SK-N-SH (cell line): ENCODE results near the gene CCDC179. TPM values are rescaled to one million over a fixed set of nuclear protein-coding genes. Genes with fewer than 3 reads are reported as not detected.
A peak's percentile ranks its signal among the peaks of the same experiment; 100 is the strongest.

Experiments
- CTCF ChIA-PET: fragments of 300-600, 350-600 bp; formaldehyde crosslinking; extraction: SDS; loops from one replicate; lab custom pipeline; 2021; lab: Yijun Ruan, JAX
- POLR2A ChIA-PET: fragments of 350-600 bp; sonication (Branson Sonifier 250); formaldehyde crosslinking; extraction: SDS; loops from one replicate; lab custom pipeline; 2020; ENCODE audit warnings: antibody characterized with exemption, inconsistent platforms; lab: Yijun Ruan, JAX
- DNase-seq: peaks from one replicate; pipeline ENCODE4 v3.0.0; 2012
- H2AFZ ChIP-seq: fragments of 200-600 bp; sonication (generic); 2 replicates; pipeline ENCODE4 v1.8.1; 2016; ENCODE audit warnings: antibody characterized with exemption, mild to moderate bottlenecking, low read depth
- H3F3A ChIP-seq: fragments of 200-600 bp; sonication (generic); replicated peaks from 2 replicates; pipeline ENCODE3; 2016; ENCODE audit warnings: antibody characterized with exemption, mild to moderate bottlenecking; ENCODE audit not compliant: insufficient read depth
- H3K27ac ChIP-seq, 2 experiments: fragments of 200-500 bp in 1 of 2; fragments of 200-600 bp in 1 of 2; sonication (Bioruptor generic) in 1 of 2; sonication (generic), shearing (Covaris generic) in 1 of 2; 2 replicates each; pipeline versions ENCODE4 v1.5.1 to v1.6.1; 2014 to 2016; ENCODE audit warnings: low read depth in 2 of 2, inconsistent platforms in 1 of 2, low read length in 1 of 2, mild to moderate bottlenecking in 1 of 2, mixed read lengths in 1 of 2
- H3K27me3 ChIP-seq: fragments of 200-600 bp; sonication (generic), shearing (Covaris generic); 2 replicates; pipeline ENCODE4 v1.6.1; 2016; ENCODE audit warnings: mixed run types; ENCODE audit not compliant: insufficient read depth
- H3K36me3 ChIP-seq, 2 experiments: fragments of 200-500 bp in 1 of 2; fragments of 200-600 bp in 1 of 2; sonication (Bioruptor generic) in 1 of 2; sonication (generic) in 1 of 2; replicated peaks in 1 of 2; 2 replicates each; pipeline versions ENCODE3 to v1.5.1; 2014 to 2016; ENCODE audit warnings: low read length in 1 of 2, mild to moderate bottlenecking in 1 of 2; ENCODE audit not compliant: insufficient read depth in 2 of 2, control insufficient read depth in 1 of 2
- H3K4me1 ChIP-seq, 2 experiments: fragments of 200-500 bp in 1 of 2; fragments of 200-600 bp in 1 of 2; sonication (Bioruptor generic) in 1 of 2; sonication (generic), shearing (Covaris generic) in 1 of 2; 2 replicates each; pipeline versions ENCODE4 v1.5.1 to v1.6.1; 2014 to 2016; ENCODE audit warnings: low read depth in 1 of 2, low read length in 1 of 2, mixed run types in 1 of 2; ENCODE audit not compliant: insufficient read depth in 2 of 2, control insufficient read depth in 1 of 2
- H3K4me2 ChIP-seq: fragments of 200-600 bp; sonication (generic), shearing (Covaris generic); 2 replicates; pipeline ENCODE4 v1.6.1; 2017; ENCODE audit warnings: mixed run types
- H3K4me3 ChIP-seq, 2 experiments: fragments of 200-500 bp in 1 of 2; fragments of 200-600 bp in 1 of 2; sonication (Bioruptor generic) in 1 of 2; sonication (generic), shearing (Covaris generic) in 1 of 2; 2 replicates each; pipeline versions ENCODE4 v1.5.1 to v1.8.1; 2014 to 2016; ENCODE audit warnings: low read depth in 2 of 2, inconsistent platforms in 1 of 2, low read length in 1 of 2, mild to moderate bottlenecking in 1 of 2, mixed read lengths in 1 of 2, moderate library complexity in 1 of 2
- H3K79me2 ChIP-seq: fragments of 200-600 bp; sonication (generic); 2 replicates; pipeline ENCODE4 v1.8.1; 2017; ENCODE audit warnings: mild to moderate bottlenecking; ENCODE audit not compliant: insufficient read depth
- H3K9ac ChIP-seq: fragments of 200-600 bp; sonication (generic); 2 replicates; pipeline ENCODE4 v1.6.1; 2017; ENCODE audit warnings: mixed run types
- H3K9me2 ChIP-seq: fragments of 200-600 bp; sonication (generic); 2 replicates; pipeline ENCODE4 v1.6.1; 2017; ENCODE audit warnings: mixed run types
- H3K9me3 ChIP-seq: fragments of 200-600 bp; sonication (generic); 2 replicates; pipeline ENCODE4 v1.6.1; 2017; ENCODE audit warnings: mixed run types, mild to moderate bottlenecking, moderate library complexity
- H4K20me1 ChIP-seq: fragments of 200-600 bp; sonication (generic); 2 replicates; pipeline ENCODE4 v1.6.1; 2017; ENCODE audit warnings: mild to moderate bottlenecking, mixed run types; ENCODE audit not compliant: insufficient read depth
- EP300 ChIP-seq, 2 experiments: IDR thresholded peaks; 2 replicates each; pipeline versions ENCODE4 v1.4.0 to v1.6.1; 2012; ENCODE audit warnings: borderline replicate concordance in 1 of 2, low read depth in 1 of 2, low read length in 1 of 2
- EZH2phosphoT487 ChIP-seq: fragments of 200-600 bp; sonication (generic); IDR thresholded peaks from 2 replicates; pipeline ENCODE4 v1.6.1; 2017; ENCODE audit warnings: low read depth, mixed run types, mild to moderate bottlenecking, antibody characterized with exemption, moderate library complexity, borderline replicate concordance
- FOSL2 ChIP-seq: IDR thresholded peaks from 2 replicates; pipeline ENCODE4 v1.4.0; 2012; ENCODE audit warnings: low read depth, mild to moderate bottlenecking, moderate library complexity, borderline replicate concordance
- FOXM1 ChIP-seq: IDR thresholded peaks from 2 replicates; pipeline ENCODE4 v1.4.0; 2012; ENCODE audit warnings: low read depth, mild to moderate bottlenecking
- GABPA ChIP-seq: IDR thresholded peaks from 2 replicates; pipeline ENCODE4 v1.4.0; 2012; ENCODE audit warnings: low read depth, mild to moderate bottlenecking
- JUND ChIP-seq: IDR thresholded peaks from 2 replicates; pipeline ENCODE4 v1.4.0; 2012
- MEF2A ChIP-seq: IDR thresholded peaks from 2 replicates; pipeline ENCODE4 v1.4.0; 2012; ENCODE audit warnings: low read depth, borderline replicate concordance
- NFIC ChIP-seq: IDR thresholded peaks from 2 replicates; pipeline ENCODE4 v1.4.0; 2012; ENCODE audit warnings: borderline replicate concordance
- NRF1 ChIP-seq: IDR thresholded peaks from 2 replicates; pipeline ENCODE4 v1.6.1; 2012; ENCODE audit warnings: low read depth, mild to moderate bottlenecking, low read length
- SIN3A ChIP-seq: IDR thresholded peaks from 2 replicates; pipeline ENCODE4 v1.6.1; 2012; ENCODE audit warnings: low read depth, mild to moderate bottlenecking, low read length, moderate library complexity, borderline replicate concordance
- SMC3 ChIP-seq: IDR thresholded peaks from 2 replicates; pipeline ENCODE4 v1.6.1; 2012; ENCODE audit warnings: low read depth, low read length, improper control_type of control experiment
- TAF1 ChIP-seq: IDR thresholded peaks from 2 replicates; pipeline ENCODE4 v1.6.1; 2012; ENCODE audit warnings: low read depth, mild to moderate bottlenecking, low read length, moderate library complexity, borderline replicate concordance
- TEAD4 ChIP-seq: IDR thresholded peaks from 2 replicates; pipeline ENCODE4 v1.4.0; 2012; ENCODE audit warnings: mild to moderate bottlenecking, borderline replicate concordance; ENCODE audit not compliant: insufficient read depth
- WGBS: methylation state at CpG from one replicate; pipeline ENCODE4 v1.1.6; 2017; ENCODE audit warnings: low lambda C conversion rate; 5-methylcytosine and 5-hydroxymethylcytosine counted together
- polyA plus RNA-seq, 3 experiments: library from polyadenylated mRNA; depleted of rRNA; stranded (reverse); fragments of >200 nt; gene quantifications; 2 replicates each; pipeline ENCODE4 v1.2.3, GENCODE V29; 2012
- TF ChIP-seq, protein P1 (sequence below): IDR thresholded peaks from 2 replicates; pipeline ENCODE4 v1.4.0; 2012; ENCODE audit warnings: low read depth, borderline replicate concordance

CCDC179 gene
- polyA plus RNA-seq, 1 of the 3 experiments (the other 2 are of a cell fraction), result not detected

DNA sequence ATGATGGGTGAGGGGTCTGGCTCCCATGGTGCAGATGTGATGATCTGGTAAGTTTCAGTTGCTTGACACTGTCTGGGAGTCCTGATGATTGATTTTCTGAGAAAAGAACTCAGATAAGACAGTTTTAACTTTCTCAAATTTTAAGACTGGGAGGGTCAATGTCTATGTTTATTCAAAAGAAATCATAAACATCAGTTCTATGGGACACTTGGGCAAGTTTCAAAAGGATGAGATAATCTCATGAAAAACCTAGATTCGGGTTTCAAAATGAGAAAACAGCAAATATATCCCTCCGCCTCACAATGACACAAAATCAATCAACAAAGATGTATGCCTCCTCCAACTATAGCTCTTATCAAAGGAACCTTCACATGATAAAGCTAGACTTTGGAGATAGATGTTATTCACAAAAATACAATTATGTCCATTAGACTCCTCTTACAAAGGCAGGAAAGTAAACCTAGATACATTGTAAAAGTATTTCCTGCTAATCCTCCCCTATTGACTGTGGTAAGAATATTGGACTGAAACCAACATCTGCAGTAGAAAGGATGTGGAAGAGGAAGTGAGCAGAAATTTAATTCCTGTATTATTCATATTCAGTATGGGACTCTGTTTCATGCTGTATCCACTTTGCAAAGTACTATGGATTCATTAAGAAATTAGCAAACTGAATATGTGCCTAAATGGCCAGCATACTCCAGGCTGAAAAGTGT is 52.3 kb downstream of the CCDC179 start:
- Histone ChIP-seq H2AFZ (no peak overlapping the region), H3K27ac (peak overlapping the region in 1 of 2 experiments; percentile 19; a peak in 1 of 4 replicates)

DNA sequence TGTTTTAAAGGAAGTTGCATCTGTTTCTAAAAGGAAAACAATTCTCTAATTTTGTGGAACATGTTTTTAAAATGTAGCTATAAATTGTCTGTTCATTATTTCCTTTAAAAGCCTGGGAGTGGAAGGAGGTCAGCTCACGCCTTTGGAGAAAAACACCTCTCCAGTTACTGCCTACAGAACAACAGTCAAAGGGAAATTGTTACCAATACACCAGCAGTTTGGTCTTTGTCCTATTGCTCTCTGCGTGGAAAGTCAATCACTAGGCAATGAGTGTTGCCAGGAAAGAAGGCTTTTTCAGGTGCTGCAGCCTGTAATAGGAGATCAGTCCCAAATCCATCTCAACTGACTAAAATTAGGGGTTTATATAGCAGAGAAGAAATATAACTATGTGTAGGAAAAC is 52.9 kb downstream of the CCDC179 start:
- WGBS, result 58% methylated on average over 2 of the region's 2 CpGs
- POLR2A ChIA-PET, result no interaction called here
- Histone ChIP-seq H3K4me1 (peaks cover 0 to 15% of the 10 kb centered on the region in 2 experiments; a peak in 1 of 4 replicates), H3K9me3 (no peaks in the 10 kb centered on the region), H3K27me3 (no peaks in the 10 kb centered on the region), H3K9me2 (no peaks in the 10 kb centered on the region), H3K4me2 (peak overlapping the region; percentile 21; the same call in 1 of the 2 replicates), H3K9ac (no peak overlapping the region), H3K27ac (no peak overlapping the region), H3K36me3 (no peaks in the 10 kb centered on the region), H3K4me3 (no peak overlapping the region), H3K79me2 (no peaks in the 10 kb centered on the region), H3F3A (no peaks in the 10 kb centered on the region), H4K20me1 (no peaks in the 10 kb centered on the region), H2AFZ (no peak overlapping the region)
- no peak for DNase-seq
- CTCF ChIA-PET, result interaction anchor here (2.1 kb wide), 1 partner anchor 20 kb away, joined by 6 read pairs; no protein-coding TSS in a partner anchor
- TF ChIP-seq TAF1 (no peak), SIN3A (no peak), FOSL2 (no peak), NFIC (no peak)
- TF ChIP-seq, protein P1, sequence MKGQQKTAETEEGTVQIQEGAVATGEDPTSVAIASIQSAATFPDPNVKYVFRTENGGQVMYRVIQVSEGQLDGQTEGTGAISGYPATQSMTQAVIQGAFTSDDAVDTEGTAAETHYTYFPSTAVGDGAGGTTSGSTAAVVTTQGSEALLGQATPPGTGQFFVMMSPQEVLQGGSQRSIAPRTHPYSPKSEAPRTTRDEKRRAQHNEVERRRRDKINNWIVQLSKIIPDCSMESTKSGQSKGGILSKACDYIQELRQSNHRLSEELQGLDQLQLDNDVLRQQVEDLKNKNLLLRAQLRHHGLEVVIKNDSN, result no peak

More for the DNA sequence above, 52.3 kb downstream of the CCDC179 start:
- WGBS, result 57% methylated on average over 2 of the region's 2 CpGs
- ChIA-PET CTCF (interaction anchor here (2.1 kb wide), 1 partner anchor 20 kb away, joined by 6 read pairs; no protein-coding TSS in a partner anchor), POLR2A (no interaction called here)
- no peaks in the 10 kb centered on the region for H3K36me3 ChIP-seq
- H3F3A ChIP-seq, result no peaks in the 10 kb centered on the region
- H3K4me2 ChIP-seq, result peak overlapping the region; percentile 21; the same call in 1 of the 2 replicates
- H3K9me2 ChIP-seq, result no peaks in the 10 kb centered on the region
- H3K4me1 ChIP-seq, result peaks cover 0 to 15% of the 10 kb centered on the region in 2 experiments; a peak in 1 of 4 replicates
- DNase-seq, result no peak
- TF ChIP-seq TEAD4 (no peak), MEF2A (no peak), SMC3 (no peak), NRF1 (no peak), EZH2phosphoT487 (no peak), GABPA (no peak), FOXM1 (no peak), EP300 (IDR thresholded peaks at IDR 0.05; ENCODE audit: borderline replicate concordance in 1 of 2, low read depth in 1 of 2, low read length in 1 of 2) (no peak), JUND (no peak)
- H4K20me1 ChIP-seq, result no peaks in the 10 kb centered on the region
- no peak overlapping the region for H3K9ac ChIP-seq
- H3K4me3 ChIP-seq, result no peak overlapping the region
- H3K79me2 ChIP-seq, result no peaks in the 10 kb centered on the region
- no peaks in the 10 kb centered on the region for H3K27me3 ChIP-seq
- no peaks in the 10 kb centered on the region for H3K9me3 ChIP-seq
